ENCODE measurements around the gene FAIM2. TPM values are rescaled to one million over a fixed set of nuclear protein-coding genes. Genes with fewer than 3 reads are reported as not detected.

Gene FAIM2
- total RNA-seq, 1 experiment from 2014 or later, result 0.09 TPM

GRCh38 chr12:49885118-49885517 lies 18.6 kb downstream of the FAIM2 start:
- Histone ChIP-seq H3K27me3 (replicated peaks; ENCODE audit: control insufficient read depth, insufficient read depth, low read length) (no peaks in the 10 kb centered on the region), H3K9me3 (no peaks in the 10 kb centered on the region), H3K4me3 (ENCODE audit: low read depth, low read length) (no peak overlapping the region), H3K36me3 (ENCODE audit: control insufficient read depth, insufficient read depth, low read length) (no peaks in the 10 kb centered on the region), H3K4me1 (peaks cover 15% of the 10 kb centered on the region)
- Mint-ChIP-seq H3K4me3 (ENCODE audit: unreplicated experiment) (no peak overlapping the region), H3K9me3 (ENCODE audit: unreplicated experiment) (peaks cover 8% of the 10 kb centered on the region), H3K4me1 (ENCODE audit: low read depth, unreplicated experiment) (no peaks in the 10 kb centered on the region), H3K27me3 (ENCODE audit: insufficient read depth, unreplicated experiment) (no peaks in the 10 kb centered on the region), H3K27ac (ENCODE audit: unreplicated experiment) (no peak overlapping the region), H3K36me3 (ENCODE audit: insufficient read depth, unreplicated experiment) (no peaks in the 10 kb centered on the region)
- intact Hi-C loops (cut with micrococcal nuclease; ENCODE audit: unreplicated experiment), result no loop called here
- POLR2A ChIA-PET, result no interaction called here
- CTCF ChIA-PET, result no interaction called here
- DNase-seq, result no peak
- no TSS peak for BruUV-seq (replicated peaks)
- TF ChIP-seq CTCF (IDR thresholded peaks at IDR 0.05; ENCODE audit: insufficient read depth in 1 of 2, low read depth in 1 of 2, low read length in 1 of 2, severe bottlenecking in 1 of 2, unreplicated experiment in 1 of 2), result no peak

- no TSS peak for BruUV-seq (replicated peaks)
- Mint-ChIP-seq H3K9me3 (ENCODE audit: unreplicated experiment) (peaks cover 30% of the 10 kb centered on the region), H3K27ac (ENCODE audit: unreplicated experiment) (no peak overlapping the region), H3K36me3 (ENCODE audit: insufficient read depth, unreplicated experiment) (peaks cover 7% of the 10 kb centered on the region), H3K4me3 (ENCODE audit: unreplicated experiment) (no peak overlapping the region), H3K4me1 (ENCODE audit: low read depth, unreplicated experiment) (no peaks in the 10 kb centered on the region), H3K27me3 (ENCODE audit: insufficient read depth, unreplicated experiment) (no peaks in the 10 kb centered on the region)
- Histone ChIP-seq H3K9me3 (no peaks in the 10 kb centered on the region), H3K36me3 (ENCODE audit: control insufficient read depth, insufficient read depth, low read length) (no peaks in the 10 kb centered on the region), H3K27me3 (replicated peaks; ENCODE audit: control insufficient read depth, insufficient read depth, low read length) (no peaks in the 10 kb centered on the region), H3K4me3 (ENCODE audit: low read depth, low read length) (no peak overlapping the region), H3K4me1 (peaks cover 6% of the 10 kb centered on the region)
- TF ChIP-seq CTCF (IDR thresholded peaks at IDR 0.05; ENCODE audit: insufficient read depth in 1 of 2, low read depth in 1 of 2, low read length in 1 of 2, severe bottlenecking in 1 of 2, unreplicated experiment in 1 of 2), result peak in 1 of 2 experiments; percentile 17
- POLR2A ChIA-PET, result interaction anchor here (0.5 kb wide), 1 partner anchor 125 kb away, joined by 4 read pairs; no protein-coding TSS in a partner anchor
- no peak for DNase-seq
- intact Hi-C loops (cut with micrococcal nuclease; ENCODE audit: unreplicated experiment), result no loop called here
- CTCF ChIA-PET, result interaction anchor here (1.0 kb wide), 1 partner anchor 187 kb away, joined by 3 read pairs; no protein-coding TSS in a partner anchor
These were observed 20.7 kb downstream of the FAIM2 start for GRCh38 chr12:49882851-49883464.

GRCh38 chr12:49882248-49882850 lies 21.4 kb downstream of the FAIM2 start:
- BruUV-seq (replicated peaks), result no TSS peak
- POLR2A ChIA-PET, result interaction anchor here (0.5 kb wide), 1 partner anchor 126 kb away, joined by 4 read pairs; no protein-coding TSS in a partner anchor

More at GRCh38 chr12:49882248-49882850, 21.4 kb downstream of the FAIM2 start:
- TF ChIP-seq CTCF (IDR thresholded peaks at IDR 0.05; ENCODE audit: insufficient read depth in 1 of 2, low read depth in 1 of 2, low read length in 1 of 2, severe bottlenecking in 1 of 2, unreplicated experiment in 1 of 2), result no peak
- no peaks in the 10 kb centered on the region; the same call in 1 of the 2 replicates for H3K4me1 ChIP-seq
- no peaks in the 10 kb centered on the region for H3K27me3 ChIP-seq (replicated peaks; ENCODE audit: control insufficient read depth, insufficient read depth, low read length)
- H3K9me3 ChIP-seq, result no peaks in the 10 kb centered on the region
- Mint-ChIP-seq H3K27ac (ENCODE audit: unreplicated experiment) (no peak overlapping the region), H3K4me3 (ENCODE audit: unreplicated experiment) (no peak overlapping the region), H3K36me3 (ENCODE audit: insufficient read depth, unreplicated experiment) (peaks cover 7% of the 10 kb centered on the region), H3K27me3 (ENCODE audit: insufficient read depth, unreplicated experiment) (no peaks in the 10 kb centered on the region), H3K4me1 (ENCODE audit: low read depth, unreplicated experiment) (no peaks in the 10 kb centered on the region), H3K9me3 (ENCODE audit: unreplicated experiment) (peaks cover 36% of the 10 kb centered on the region)
- intact Hi-C loops (cut with micrococcal nuclease; ENCODE audit: unreplicated experiment), result no loop called here
- CTCF ChIA-PET, result no interaction called here
- no peak overlapping the region for H3K4me3 ChIP-seq (ENCODE audit: low read depth, low read length)
- no peaks in the 10 kb centered on the region for H3K36me3 ChIP-seq (ENCODE audit: control insufficient read depth, insufficient read depth, low read length)
- DNase-seq, result no peak

Data from Caco-2 (cell line).